LNCaP clone FGC (cell line): ENCODE measurements around the gene LRAT.
"Not testable (repeated sequence)": the region's sequence is repeated elsewhere in the genome, so short reads cannot be mapped to it uniquely, and the experiment has no call there.

Experiments
- DNase-seq: peaks from one replicate; pipeline ENCODE4 v3.0.0-alpha.2; 2011; ENCODE audit warnings: low read depth
- H3K4me3 ChIP-seq: 2 replicates; pipeline ENCODE4 v1.5.1; 2011; ENCODE audit warnings: mild to moderate bottlenecking, low read depth, low read length, control low read depth
- CTCF ChIP-seq: IDR thresholded peaks from 2 replicates; pipeline ENCODE4 v1.5.1; 2012; ENCODE audit warnings: mild to moderate bottlenecking; ENCODE audit not compliant: control insufficient read depth, insufficient read depth; ENCODE audit errors: extremely low read depth

LRAT gene

GRCh38 chr4:154720123-154720522, 23.7 kb upstream of the LRAT start:
- no peak for TF ChIP-seq CTCF
- no peak overlapping the region for H3K4me3 ChIP-seq
- DNase-seq, result no peak

- no peak for DNase-seq
- H3K4me3 ChIP-seq, result no peak overlapping the region
- TF ChIP-seq CTCF, result no peak
Measured at GRCh38 chr4:154720618-154721267, 23.1 kb upstream of the LRAT start.

- H3K4me3 ChIP-seq, result no peak overlapping the region
- no peak for TF ChIP-seq CTCF
- DNase-seq, result no peak
Measured at GRCh38 chr4:154722262-154722661, 21.5 kb upstream of the LRAT start.

- not testable (repeated sequence) for H3K4me3 ChIP-seq, DNase-seq
Measured at GRCh38 chr4:154723601-154724000, 20.2 kb upstream of the LRAT start.

- TF ChIP-seq CTCF, result no peak
- H3K4me3 ChIP-seq, result no peak overlapping the region
- DNase-seq, result no peak
Measured at GRCh38 chr4:154727540-154727939, 16.3 kb upstream of the LRAT start.

GRCh38 chr4:154731756-154732155, 12.0 kb upstream of the LRAT start:
- DNase-seq, result no peak
- TF ChIP-seq CTCF, result no peak
- no peak overlapping the region for H3K4me3 ChIP-seq

GRCh38 chr4:154732669-154733068, 11.1 kb upstream of the LRAT start:
- no peak for DNase-seq
- TF ChIP-seq CTCF, result no peak
- no peak overlapping the region for H3K4me3 ChIP-seq

GRCh38 chr4:154736770-154737169, 7.0 kb upstream of the LRAT start:
- TF ChIP-seq CTCF, result no peak

More at GRCh38 chr4:154736770-154737169, 7.0 kb upstream of the LRAT start:
- H3K4me3 ChIP-seq, result no peak overlapping the region
- no peak for DNase-seq
